Posterior vena cava (tissue), 2 donors: ENCODE data around the gene AGO4. TPM values are rescaled to one million over a fixed set of nuclear protein-coding genes. Genes with fewer than 3 reads are reported as not detected.
"Not testable (repeated sequence)": the region's sequence is repeated elsewhere in the genome, so short reads cannot be mapped to it uniquely, and the experiment has no call there.

Source experiments
- DNase-seq: peaks from one replicate; pipeline ENCODE4 v3.0.0-alpha.2; 2020; ENCODE audit warnings: low spot score
- intact Hi-C, 2 donors: fragments of 100-400 bp; cut with DNase I; formaldehyde crosslinking; loops; one replicate each; pipeline versions ENCODE4 v1.14.1 to v1.14.2; 2022 to 2023
- long read RNA-seq, 2 donors: library from polyadenylated mRNA; unstranded; transcript quantifications; one replicate each; pipeline ENCODE4 v2.0.0, GENCODE V29; 2020 to 2021
- total RNA-seq, 2 donors: library from RNA; stranded (reverse); fragmentation: NEBNext Ultra II Directional; extraction: Animal tissue kit (Norgen Biotek cat#: 25700); gene quantifications; one replicate each; pipeline ENCODE4 v1.2.1, GENCODE V29; 2021
- donor health status: DM: yes; HTN: yes; CAD: no.
- donor health status: DM: yes; HTN: yes; CAD: no.

AGO4 gene
- 10 to 100 TPM; 16.0 to 22.0 TPM for total RNA-seq
- long read RNA-seq, donor 1, full-length matches to known transcripts = 2 of 7 reads
- long read RNA-seq, donor 1, partial matches to known transcripts = 2 of 7 reads
- long read RNA-seq, donor 1, other reads (novel, unspliced or antisense) = 3 of 7 reads
- long read RNA-seq, donor 2, partial matches to known transcripts = 2 of 6 reads
- long read RNA-seq, donor 2, other reads (novel, unspliced or antisense) = 4 of 6 reads

DNA sequence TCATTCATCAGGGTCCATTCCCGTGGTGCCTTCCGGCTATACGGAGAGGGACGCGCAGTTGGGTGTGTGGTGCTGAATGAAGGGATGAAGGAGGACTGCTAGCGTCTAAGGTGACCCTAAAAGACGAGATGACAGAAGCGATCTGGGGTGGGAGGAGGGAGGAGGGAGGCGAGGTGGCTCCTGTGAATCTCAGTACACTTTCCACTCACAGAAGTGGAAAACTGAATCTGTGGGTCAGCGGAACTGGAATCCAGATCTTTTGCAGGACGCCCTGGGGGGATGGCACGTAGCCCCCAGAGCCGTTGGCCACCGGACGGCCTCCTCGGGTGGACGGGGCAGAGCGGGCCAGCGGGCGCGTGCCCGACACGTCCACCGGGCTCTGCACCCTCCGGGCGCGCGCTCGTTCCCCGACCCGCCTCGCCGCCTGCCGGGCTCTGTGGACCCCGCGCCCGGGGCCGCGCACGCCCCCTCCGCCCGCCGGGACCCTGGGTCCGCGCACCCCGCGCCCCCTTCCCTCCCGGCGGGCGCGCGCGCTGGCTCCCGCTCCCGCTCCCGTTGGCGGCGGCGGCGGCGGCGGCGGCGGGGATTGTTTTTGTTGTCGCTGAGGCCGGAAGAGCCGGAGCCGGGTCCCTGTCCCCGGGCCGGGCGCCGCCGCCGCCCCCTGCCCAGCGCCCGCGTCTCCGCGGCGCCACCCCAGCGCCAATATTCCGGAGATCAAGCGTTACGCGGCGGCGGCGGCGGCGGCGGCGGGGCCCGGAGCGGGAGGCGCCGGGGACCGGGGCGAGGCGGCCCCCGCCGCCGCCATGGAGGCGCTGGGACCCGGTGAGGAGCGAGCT lies at the start of gene AGO4:
Gene AGO4 (plus strand): TSS at position 403 of the 836 bp plus-strand sequence. CDS start 401 bp downstream, at position 804.
- intact Hi-C loops = no loop called here
- DNase-seq = peak; percentile 87

DNA sequence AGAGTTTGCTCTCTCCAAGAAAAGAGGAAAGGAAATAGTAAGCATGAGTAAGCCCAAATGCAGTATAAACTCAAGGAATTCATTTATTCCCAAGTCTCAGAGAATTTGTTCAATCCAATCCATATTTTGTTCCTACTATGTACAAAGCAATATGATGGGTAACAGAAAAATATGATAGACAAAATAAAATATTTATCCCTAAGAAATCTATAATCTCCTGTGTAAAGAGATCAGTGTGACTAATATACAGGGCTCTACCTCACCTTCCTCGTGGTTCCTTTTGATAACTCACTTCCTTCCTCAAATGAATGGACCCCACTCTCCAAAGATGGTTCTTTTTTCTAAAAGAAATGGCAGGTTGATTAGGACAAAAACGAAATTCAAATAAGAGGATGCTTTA lies 45.7 kb upstream of the AGO4 start:
- intact Hi-C loops = no loop called here
- no peak for DNase-seq

DNA sequence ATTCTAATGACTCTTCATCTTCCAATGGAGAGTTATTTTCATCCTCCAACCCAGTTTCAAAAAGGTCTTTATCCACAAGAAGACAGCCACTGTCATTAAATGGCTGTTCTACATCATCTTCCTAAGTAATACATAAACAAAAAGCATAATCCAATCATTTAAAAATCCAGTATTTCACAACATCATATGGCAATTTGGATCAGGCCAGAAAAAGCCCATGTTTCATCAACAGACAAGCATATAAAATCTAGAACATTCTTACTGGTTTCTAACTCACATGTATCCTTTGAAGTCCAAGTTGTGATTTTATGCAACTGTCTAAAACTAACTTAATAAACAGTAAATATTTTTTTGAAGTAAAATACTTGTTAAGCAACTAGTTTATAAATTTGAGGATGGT lies 44.6 kb upstream of the AGO4 start:
- no peak for DNase-seq
- intact Hi-C loops = no loop called here

DNA sequence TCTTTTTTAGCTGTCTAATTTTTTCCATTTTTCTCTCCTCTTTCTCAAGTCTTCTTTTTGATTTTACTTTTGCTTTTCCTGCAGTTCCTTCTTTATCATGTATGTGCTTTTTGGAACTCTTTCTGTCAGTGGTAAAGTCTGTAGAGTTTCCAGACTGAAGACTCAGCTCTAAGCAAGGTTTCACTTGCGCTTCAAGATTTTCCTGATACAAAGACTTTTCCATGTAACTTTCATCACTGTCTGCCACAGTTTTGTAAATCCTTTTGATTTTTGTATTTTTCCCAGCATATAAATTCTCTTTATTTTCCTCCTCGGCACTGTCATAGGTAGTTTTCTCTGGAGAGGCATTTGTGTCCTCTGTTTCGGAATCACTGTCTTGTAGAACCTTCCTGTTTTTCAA lies 43.5 kb upstream of the AGO4 start:
- intact Hi-C loops = no loop called here
- DNase-seq = no peak

DNA sequence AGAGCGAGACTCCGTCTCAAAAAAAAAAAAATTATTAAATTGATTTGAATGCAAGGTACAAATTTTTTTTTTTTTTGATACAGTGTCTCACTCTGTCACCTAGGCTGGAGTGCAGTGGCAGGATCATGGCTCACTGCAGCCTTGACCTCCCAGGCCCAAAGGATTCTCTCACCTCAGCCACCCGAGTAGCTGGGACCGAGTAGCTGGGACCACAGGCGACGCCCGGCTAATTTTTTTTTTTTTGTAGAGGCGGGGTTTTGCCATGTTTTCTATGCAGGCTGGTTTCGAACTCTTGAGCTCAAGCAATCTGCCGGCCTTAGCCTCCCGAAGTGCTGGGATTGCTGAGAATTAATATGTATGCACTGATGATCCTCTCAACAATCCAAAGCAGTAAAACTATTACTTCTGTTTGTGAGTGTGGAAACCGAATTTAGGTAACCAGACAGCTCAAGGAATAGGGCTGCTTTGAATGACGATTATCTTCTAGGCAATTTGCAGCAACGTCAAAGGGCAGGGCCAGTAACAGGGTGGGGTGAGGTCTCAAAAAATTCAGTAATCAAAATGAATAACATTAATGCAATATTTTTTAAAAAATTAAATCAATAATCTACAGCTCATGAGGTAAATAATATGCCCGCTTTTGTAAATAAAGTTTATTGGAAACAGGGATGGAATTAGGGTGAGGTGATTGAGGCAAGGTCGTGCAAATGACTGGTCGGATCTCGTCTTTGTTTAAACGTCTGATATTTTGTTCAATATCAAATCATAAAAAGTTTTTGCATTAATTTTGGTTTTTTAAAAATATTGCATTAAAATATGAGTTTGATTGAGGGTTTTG lies 39.2 kb upstream of the AGO4 start:
- intact Hi-C loops = no loop called here
- DNase-seq = no peak

DNA sequence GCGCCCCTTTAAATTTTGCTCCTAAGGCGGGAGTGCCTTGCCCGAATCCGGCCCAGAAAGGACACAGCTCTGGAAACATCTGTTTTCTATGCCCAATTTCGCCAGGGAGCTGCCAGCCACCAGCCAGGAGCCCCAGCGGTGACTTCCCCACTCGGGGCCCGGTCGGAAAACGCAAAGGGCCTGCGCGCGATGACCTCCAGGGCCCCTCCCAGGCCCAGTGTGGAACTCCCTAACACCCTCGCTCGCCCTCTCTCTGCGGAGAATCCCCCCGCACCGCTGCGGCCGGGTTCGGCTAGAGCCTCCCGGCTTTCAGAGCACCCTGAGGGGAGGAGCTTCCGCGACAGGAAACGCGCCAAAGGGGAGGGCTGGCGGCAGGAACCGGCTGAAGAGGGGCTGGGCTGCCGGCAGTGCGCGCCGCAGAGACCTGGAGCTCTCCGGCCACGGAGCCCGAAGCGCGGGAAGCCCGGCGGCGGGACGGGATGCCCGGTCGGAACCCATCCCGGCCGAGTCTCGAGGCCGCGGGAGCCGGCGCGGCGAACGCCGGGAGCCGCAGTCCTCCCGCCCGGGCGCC lies 38.5 kb upstream of the AGO4 start:
- intact Hi-C loops = no loop called here
- DNase-seq = peak; percentile 95

DNA sequence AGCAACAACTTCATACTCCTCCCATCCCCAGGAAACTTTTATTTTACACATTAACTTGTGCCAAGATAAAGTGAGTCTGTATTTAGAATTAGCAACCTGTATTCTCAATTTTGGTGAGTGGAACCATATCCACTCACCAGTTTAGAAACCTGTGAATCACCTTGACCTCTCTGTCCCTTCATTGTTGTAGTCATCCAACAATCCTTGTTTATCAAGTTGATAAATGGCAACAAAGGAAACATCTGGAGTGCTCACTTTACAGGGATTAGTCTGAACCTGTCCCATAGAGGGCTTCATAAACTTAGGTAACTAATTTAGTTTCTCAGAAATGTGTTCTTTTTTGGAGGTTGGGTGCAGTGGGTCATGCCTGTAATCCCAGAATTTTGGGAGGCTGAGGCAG lies 34.1 kb upstream of the AGO4 start:
- DNase-seq = no peak
- intact Hi-C loops = loop anchor here in 1 of 2 donors (5.0 kb wide), 1 partner anchor 321 kb away; no protein-coding TSS in a partner anchor

DNA sequence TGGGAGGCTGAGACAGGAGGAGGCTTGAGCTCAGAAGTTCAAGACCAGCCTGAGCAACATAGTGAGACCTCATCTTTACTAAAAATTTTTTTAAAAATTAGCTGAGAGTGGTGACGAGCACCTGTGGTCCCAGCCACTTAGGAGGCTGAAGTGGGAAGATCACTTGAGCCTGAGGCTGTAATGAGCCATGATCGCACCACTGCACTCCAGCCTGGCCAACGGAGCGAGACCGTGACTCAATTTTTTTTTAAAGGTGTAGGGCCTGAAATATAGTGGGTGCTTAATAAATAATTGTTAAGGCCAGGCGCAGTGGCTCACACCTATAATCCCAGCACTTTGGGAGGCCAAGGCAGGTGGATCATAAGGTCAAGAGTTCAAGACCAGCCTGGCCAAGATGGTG lies 31.6 kb upstream of the AGO4 start:
- intact Hi-C loops = not testable (repeated sequence)

DNA sequence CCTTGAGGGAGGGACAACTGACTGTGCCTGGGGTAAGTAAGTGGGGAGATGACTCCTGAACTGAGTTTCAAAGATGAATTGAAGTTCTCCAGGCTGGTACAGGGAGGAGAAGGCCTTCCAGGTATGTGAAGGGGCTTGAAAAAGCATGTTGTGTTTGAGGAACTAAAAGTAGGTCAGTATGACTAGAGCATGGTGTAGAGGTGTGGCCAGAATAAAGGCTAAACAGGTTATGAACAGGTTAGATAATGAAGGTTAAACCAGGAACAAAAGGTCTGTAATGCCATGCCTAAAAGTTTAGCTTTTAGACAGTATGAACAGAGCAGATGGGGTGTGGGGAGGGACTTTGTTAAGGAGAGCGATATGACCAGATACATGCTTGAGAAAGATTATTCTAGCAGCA lies 30.7 kb upstream of the AGO4 start:
- intact Hi-C loops = no loop called here
- DNase-seq = no peak

More for the DNA sequence above, 31.6 kb upstream of the AGO4 start:
- not testable (repeated sequence) for DNase-seq

DNA sequence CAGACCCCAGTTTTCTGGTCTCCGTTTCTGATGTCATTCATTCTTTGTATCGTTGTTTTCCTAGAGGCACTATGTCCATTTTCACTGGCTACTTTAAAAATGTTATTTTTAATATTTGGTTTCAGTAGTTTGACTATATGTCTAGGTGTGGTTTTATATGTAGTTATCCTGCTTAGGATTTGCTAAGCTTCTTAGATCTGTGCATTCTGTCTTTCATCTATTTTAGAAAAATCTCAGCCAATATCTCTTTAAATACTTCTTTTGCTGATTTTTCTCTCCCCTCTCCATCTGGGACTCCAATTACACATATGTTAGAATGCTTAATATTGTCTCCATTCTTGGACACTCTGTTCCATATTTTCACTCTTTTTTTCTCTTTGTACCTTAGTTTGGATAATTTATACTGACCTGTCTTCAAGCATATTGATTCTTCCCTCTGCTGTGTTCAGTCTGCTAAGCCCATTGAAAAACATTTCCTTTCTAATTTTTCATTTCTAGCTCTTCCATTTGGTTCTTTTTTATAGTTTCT lies 24.7 kb upstream of the AGO4 start:
- intact Hi-C loops = loop anchor here in 1 of 2 donors (5.0 kb wide), 1 partner anchor 891 kb away; no protein-coding TSS in a partner anchor

DNA sequence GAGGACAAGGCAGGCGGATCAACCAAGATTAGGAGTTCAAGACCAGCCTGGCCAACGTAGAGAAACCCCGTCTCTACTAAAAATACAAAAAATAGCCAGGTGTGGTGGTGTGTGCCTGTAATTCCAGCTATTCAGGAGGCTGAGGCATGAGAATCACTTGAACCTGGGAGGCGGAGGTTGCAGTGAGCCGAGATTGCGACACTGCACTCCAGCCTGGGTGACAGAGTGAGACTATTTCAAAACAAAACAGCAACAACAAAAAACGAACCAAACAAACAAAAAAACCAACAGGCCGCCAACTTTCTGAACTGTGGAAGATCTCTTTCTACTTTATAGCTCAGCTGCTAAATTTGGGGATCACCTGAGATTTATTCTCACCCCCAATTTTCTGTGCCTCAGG lies 23.5 kb upstream of the AGO4 start:
- intact Hi-C loops = loop anchor here in 1 of 2 donors (5.0 kb wide), 1 partner anchor 892 kb away; no protein-coding TSS in a partner anchor
- DNase-seq = not testable (repeated sequence)

More for the DNA sequence above, 24.7 kb upstream of the AGO4 start:
- no peak for DNase-seq

DNA sequence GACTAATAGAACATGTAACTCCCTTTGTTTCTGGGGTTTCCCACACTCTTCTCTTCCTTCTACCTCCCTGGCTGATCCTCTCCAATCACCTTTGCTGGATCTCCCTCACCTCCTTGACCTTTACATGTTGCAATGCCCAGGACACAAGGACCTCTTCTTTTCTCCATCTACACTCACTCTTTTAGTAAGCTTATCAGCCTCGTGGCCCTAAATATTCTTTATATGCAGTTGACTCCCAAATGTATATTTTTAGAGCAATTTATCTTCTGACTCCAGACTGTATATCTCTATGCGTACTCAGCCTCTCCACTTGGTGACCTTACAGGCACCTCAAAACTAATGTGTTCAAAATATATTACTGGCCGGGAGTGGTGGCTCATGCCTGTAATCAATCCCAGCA lies 19.7 kb upstream of the AGO4 start:
- intact Hi-C loops = no loop called here

DNA sequence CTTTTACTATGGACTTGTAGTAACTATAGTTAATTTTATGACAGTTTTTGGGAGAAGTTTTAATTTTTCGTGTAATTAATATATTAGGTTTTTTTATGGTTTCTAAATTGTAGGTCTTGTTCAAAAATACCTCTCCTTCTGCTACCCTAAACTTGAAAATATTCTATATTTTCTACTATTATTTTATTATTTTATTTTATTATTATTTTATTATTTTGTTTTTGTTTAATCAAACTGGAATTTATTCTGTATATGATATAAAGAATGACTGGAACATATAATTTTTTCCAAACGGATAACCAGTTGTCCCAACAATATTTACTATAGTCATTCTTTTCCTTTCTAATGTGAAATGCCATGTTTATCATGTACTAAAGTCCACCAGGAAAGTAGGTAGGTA lies 17.1 kb upstream of the AGO4 start:
- intact Hi-C loops = no loop called here
- no peak for DNase-seq

More for the DNA sequence above, 19.7 kb upstream of the AGO4 start:
- DNase-seq = no peak

DNA sequence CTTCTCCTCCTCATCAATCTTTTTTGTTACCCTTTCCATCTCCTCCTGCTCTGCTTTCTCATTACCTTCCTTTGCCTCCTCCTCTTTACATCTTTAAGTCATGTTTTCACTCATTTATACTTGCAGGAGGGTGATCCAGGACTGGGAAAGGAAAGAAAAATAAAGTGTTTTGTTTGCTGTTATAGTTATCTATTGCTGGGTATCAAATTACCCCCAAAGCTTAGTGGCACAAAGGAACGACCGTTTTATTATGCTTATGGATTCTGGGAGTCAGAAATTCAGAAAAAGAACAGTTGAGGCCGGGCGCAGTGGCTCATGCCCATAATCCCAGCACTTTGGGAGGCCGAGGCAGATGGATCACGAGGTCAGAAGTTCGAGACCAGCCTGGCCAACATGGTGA lies 12.5 kb upstream of the AGO4 start:
- intact Hi-C loops = no loop called here
- DNase-seq = no peak

DNA sequence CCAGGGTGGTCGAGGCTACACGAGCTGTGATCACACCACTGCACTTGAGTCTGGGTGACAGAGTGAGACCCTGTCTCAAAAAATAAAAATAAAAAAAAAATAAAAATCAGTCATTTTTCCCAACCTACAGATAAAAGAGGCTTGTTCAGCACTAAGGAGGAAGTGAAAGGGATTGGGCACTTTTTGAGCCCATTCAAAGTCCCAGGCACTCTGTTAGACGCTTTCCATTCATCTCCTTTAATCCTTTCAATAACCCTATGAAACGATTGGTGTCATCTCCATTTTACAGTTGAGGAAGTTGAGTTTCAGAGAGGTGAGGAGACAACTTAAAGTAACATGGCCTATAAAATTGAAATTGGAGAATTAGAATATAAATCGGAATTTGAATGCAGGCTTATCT lies 10.4 kb upstream of the AGO4 start:
- intact Hi-C loops = no loop called here
- DNase-seq = no peak

DNA sequence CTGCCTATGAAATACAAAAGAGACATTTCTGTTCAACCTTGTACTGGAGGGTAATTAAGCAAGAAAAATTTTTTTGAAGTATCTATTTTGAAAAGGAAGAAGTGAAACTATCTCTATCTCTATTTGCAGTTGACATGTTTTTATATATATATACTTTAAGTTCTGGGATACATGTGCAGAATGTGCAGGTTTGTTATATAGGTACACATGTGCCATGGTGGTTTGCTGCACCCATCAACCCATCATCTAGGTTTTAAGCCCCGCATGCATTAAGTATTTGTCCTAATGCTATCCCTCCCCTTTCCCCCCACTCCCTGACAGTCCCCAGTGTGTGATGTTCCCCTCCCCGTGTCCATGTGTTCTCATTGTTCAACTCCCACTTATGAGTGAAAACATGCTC lies 9.8 kb upstream of the AGO4 start:
- not testable (repeated sequence) for DNase-seq

DNA sequence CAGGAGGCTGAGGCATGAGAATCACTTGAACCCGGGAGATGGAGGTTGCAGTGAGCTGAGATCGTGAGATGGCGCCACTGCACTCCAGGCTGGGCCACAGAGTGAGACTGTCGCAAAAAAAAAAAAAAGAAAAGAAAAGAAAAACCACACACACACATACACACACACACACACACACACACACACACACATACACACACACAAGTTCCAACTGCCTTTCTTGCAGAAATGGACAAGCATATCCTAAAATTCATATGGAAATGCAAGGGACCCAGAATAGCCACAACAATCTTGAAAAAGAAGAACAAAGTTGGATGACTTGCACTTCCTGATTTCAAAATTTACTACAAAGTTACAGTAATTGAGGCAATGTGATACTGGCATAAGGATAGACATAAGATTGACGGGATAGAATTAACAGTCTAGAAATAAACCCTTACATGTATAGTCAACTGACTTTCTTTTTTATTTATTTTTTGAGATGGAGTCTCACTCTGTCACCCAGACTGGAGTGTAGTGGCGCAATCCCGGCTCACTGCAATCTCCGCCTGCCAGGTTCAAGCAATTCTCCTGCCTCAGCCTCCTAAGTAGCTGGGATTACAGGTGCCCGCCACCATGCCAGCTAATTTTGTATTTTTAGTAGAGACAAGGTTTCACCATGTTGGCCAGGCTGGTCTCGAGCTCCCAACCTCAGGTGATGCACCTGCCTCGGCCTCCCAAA lies 7.5 kb upstream of the AGO4 start:
- DNase-seq, intact Hi-C loops: not testable (repeated sequence)

More for the DNA sequence above, 9.8 kb upstream of the AGO4 start:
- intact Hi-C loops = not testable (repeated sequence)

DNA sequence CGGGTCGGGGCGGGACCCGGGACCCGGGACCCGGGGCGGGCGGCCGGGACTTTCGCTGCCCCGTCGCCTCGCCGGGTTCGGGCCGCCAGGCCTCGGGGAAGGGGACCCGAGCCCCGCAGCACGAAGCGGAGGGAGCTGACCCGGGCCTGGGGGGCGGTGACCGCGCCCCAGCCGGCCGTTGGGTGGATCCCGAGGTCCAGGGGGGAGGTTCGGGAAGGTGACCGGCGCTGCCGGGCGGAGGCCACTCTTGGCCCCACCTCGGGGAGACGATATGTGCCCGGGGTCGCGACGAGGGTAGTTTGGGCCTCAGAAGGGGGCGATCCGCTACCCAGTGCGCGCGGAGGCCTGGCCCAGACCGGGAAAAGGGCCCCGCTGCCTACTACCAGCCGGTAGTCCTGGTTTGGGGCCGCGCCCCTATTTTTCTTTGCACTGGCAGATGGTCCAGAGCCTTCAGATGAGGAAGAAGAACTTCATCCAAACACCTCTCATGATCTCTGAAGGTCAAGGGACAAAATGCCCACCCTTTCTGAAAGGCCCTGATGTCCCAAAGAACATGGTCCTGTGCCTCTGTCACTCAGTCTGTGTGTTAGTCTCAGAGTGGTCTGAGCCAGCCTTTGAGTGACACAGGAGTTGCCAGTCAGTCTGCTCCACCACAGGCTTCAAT lies 766 bp downstream of the AGO4 start:
- intact Hi-C loops = no loop called here
- DNase-seq = peak; percentile 86
